DMS 273 treated with DMSO at 0.1 percent for 48 hours (cell line): ENCODE results near the gene TRIP4.
"Not testable (repeated sequence)": the region's sequence is repeated elsewhere in the genome, so short reads cannot be mapped to it uniquely, and the experiment has no call there.

Source experiments
- DNase-seq: peaks from one replicate; lab custom pipeline; 2025; lab: John Stamatoyannopoulos, UW

The TRIP4 gene

DNA sequence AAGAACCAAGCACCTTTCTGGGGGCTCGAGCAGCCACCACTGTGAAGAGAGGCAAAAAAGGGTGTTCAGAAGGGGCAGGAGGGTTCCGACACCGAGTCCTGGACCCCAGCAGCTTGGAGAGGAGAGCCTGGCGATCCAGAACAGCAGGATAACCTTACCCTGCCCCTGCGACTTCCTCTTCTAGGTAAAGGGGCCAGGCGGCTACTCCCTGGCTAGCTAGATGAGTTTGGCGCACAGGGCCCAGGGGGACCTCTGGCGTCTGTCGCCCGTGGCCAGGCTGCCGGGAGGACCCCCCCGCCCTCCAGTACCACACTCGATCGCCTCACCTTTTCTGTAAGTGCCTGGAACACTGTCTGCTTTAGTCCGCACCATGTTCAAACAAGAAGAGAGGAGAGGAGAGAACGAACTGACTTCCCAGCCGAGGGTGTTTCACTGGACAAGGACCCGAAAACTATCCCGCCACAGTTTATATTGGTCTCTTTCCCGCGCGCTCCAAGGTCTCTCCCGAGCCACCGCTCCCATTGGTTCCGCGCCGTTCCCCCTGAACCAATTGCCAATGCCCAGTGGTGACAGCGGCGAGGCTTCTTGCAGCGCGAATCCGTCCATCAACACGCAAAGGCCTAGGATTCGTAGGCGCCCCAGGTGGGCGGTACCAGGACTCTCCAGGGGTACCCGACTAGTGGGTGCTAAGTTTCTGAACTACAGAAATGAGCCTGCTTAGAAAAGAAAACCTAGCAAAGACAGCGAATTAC lies 6.5 kb upstream of the TRIP4 start, which contains the start of gene PCLAF:
Gene PCLAF, minus strand, starts transcription at position 442 of the 752 bp plus-strand sequence. Its CDS starts 70 bp downstream, at position 372.
- DNase-seq: peak; percentile 85

DNA sequence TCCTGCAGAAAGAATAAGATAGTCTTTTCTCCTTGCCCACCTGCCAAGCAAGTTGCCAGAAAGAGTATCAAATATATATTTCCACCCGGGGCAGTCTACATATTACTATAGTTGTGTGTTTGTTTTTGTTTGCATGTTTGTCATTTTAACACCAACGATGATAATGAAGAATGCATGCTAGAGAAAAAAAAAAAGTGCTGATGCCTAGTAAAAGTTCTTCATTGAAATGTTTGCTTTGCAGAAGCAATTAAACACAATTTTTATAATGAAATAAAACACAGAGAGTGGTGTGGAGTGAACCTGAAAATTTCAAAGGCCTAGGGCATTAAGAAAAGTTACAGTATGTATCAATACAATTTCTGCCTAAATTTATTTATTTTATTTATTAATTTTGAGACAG lies 3.9 kb upstream of the TRIP4 start:
- DNase-seq: no peak

DNA sequence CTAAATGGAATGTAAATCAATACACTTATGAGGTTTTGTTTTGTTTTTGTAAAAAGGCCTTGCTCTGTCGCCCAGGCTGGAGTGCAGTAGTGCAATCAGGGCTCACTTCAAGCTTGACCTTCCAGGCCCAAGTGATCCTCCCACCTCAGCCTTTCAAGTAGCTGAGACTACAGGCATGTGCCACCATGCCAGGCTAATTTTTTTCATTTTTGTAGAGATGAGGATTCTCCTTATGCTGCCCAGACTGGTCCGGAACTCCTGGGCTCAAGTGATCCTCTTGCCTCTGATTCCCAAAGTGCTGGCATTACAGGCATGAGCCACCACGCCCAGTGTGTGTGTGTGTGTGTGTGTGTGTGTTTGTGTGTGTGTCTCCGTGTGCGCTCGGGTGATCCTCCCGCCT lies 1.3 kb upstream of the TRIP4 start:
- DNase-seq: no peak

DNA sequence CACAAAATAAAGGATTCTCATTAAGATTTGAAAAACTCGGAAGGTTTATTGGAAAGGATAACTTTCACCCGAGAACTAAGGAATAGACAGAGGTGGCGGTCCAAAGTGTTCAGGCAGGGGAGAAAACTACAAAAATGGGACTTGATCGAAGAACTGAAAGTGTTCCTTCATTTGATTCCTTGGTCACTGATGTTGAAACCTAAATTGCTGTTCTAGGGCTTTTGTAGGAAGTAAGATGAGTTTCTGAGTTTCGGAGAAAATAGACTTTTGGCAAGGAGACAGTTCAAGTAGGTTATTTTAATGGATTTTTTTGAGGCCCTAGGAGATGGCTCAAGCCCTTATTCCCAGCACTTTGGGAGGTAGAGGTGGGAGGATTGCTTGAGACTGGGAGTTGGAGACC lies 1.4 kb downstream of the TRIP4 start:
- no peak for DNase-seq

DNA sequence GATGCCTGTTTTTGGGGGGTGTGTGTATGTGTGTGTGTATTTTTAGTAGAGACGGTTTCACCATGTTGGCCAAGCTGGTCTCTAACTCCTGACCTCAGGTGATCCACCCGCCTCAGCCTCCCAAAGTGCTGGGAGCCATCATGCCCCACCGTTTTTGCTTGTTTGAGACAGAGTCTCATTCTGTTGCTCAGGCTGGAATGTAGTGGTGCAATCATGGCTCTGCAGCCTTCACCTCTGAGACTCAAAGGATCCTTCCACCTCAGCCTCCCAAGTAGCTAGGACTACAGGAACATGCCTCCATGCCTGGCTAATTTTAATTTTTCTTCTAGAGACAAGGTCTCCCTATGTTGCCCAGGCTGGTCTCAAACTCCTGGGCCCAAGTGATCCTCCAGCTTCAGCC lies 4.8 kb downstream of the TRIP4 start:
- not testable (repeated sequence) for DNase-seq

DNA sequence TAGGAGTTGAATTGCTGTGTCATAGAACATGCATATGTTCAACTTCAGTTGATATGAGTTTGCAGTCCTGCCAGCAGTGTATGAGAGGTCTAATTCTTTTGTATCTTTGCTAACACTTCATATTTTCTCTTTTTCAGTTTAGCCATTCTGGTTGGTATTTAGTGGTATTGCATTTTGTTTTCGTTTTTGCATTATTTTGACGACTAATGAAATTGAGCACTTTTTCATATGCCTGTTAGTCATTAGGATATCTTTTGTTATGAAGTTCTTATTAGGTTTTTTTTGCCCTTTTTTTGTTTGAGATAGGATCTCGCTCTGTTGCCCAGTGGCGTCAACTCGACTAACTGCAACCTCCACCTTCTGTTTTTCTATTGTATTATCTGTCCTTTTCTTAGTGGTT lies 9.2 kb downstream of the TRIP4 start:
- no peak for DNase-seq

DNA sequence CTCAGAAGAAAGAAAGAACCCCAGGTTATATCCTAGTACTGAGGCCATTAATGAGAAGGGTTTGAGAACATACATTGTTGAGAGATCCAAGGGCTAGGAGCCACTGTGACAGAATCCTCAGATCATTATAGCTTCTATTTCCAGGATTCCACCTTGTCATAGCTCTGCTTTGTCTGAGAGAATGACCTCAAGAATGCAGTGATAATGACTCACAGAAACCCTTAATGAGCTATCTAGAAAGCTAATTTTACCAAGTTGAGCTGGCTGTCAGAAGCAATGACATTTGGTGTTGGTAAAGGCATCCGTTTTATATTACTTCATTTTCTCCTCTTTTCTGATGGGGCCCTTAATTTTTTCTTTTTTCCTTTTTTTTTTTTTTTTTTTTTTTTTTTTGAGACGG lies 10.9 kb downstream of the TRIP4 start:
- DNase-seq: no peak

DNA sequence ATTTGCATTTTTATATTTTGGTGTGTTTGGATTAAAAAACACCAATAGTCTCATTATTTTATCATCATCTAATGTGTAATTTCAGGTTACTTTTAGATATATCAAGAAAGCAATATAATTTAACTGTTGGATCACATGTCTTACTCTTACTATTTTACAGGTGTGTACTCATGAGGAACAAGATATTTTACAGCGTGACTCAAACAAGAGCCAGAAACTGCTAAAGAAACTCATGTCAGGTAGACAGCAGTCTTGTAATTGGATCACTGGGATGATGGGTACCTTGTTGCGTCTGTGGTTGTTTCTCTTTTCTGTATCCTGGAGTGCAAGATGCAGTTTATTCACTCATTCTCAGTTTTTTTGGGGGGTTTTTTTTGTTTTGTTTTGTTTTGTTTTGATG lies 12.9 kb downstream of the TRIP4 start:
- no peak for DNase-seq

DNA sequence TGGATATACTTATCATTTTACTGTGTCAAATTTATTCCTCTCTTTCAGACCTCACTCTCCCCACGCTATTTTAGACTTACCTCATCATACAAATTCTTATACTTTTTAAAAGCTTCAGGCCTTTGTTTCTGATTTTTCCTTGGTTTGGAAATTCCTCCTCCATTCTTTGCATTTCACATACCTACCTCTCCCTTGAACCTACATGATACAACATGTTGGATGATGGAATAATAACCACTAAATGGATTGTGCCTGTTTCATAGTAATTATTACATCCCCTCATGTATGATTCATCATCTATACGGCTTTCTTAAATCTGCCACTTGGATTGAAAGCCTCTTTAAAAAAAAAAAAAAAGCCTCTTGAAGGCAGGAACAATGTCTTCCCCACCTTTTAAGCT lies 24.6 kb downstream of the TRIP4 start:
- DNase-seq: no peak

DNA sequence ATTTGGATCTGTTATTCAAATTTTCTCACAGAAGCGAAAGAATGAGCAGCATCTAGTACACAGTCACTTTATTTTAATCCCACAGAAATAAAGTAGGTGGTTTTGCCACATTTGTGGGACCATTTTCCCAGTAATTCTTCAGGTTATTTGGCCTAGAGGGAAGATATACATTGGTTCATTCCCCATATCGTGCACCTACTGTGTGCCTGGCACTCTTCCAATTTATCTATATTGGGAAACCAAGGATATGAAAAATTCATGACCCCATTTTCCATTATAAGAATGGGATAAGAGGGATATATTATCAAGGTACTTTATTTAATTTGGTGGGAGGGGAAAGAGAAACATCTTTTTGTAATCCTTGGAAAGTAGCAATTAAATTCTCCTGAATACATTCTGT lies 35.1 kb downstream of the TRIP4 start:
- no peak for DNase-seq

DNA sequence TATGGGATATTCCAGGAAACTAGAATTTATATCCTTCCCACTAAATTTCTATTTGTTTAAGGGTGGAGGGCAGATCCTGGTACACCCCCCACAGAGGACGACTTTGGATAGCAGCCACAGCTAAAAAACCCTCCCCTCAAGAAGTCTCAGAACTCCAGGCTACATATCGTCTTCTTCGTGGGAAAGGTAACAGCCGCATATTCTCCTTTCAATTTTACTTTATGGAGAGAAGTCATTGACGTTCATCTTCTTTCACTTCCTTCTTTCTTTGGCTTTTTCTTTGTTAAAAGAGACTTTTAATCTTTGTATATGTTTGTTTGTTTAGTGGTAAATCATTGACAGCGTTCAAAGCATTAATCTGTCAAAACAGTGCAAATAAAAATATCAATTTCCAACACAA lies 36.3 kb downstream of the TRIP4 start:
- no peak for DNase-seq

DNA sequence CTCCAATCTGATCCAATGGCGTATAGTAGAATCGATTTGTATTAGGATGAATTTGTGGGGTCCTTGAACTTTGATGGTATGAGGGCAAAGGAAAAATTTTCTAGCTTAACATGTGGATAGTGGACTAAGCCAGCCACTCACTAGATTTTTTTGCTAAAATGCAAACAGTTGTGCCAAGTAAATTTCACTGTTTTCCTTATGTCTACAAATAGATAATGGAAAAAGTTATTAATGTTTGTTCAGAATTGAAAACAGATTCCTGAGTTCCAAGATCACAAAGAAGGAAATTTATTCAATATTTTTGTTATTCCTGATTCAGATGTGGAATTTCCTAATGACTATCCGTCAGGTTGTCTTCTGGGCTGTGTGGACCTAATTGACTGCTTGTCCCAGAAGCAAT lies 37.6 kb downstream of the TRIP4 start:
- DNase-seq: no peak

DNA sequence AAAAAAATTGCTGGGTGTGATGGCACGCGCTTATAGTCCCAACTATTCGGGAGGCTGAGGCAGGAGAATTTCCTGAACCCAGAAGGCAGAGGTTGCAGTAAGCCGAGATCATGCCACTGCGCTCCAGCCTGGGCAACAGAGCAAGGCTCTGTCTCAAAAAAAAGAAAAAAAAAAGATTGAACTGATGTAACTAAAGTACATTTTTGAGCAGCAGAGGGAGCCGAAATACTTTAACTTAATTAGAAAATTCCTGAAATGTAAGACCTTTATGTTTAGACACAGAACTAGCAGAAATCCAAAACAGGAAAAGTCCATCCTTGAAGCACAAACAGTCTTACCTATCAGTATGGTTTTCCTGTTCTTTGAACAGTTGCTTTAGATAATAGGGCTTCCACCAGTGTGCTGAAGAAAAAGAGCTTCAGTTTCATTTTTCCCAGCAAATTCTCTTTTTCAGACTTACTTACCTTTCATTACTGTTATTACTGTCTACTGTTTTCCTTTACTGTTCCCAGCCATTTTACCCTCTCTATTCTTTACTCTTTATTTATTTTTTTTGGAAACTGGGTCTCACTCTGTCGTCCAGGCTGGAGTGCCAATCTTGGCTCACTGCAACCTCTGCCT lies 39.3 kb downstream of the TRIP4 start:
- DNase-seq: no peak

DNA sequence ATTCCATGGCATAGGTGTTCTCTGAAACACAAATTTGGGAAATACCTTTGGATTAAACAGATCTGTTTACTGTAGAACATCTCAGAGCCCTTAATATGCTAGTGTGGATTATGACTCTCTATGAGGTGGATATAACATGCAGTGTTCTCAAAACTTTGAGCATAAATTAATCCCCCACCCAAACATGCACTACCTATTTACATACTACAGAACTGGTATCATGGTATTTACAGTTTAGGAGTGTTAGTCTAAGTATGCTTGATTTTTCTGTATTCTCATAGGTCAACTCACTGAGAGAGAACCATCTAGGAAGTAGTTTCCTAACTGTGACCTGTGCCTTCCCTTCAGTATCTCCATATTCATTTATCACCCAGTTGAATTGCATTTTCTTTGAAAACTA lies 41.8 kb downstream of the TRIP4 start:
- DNase-seq: no peak

DNA sequence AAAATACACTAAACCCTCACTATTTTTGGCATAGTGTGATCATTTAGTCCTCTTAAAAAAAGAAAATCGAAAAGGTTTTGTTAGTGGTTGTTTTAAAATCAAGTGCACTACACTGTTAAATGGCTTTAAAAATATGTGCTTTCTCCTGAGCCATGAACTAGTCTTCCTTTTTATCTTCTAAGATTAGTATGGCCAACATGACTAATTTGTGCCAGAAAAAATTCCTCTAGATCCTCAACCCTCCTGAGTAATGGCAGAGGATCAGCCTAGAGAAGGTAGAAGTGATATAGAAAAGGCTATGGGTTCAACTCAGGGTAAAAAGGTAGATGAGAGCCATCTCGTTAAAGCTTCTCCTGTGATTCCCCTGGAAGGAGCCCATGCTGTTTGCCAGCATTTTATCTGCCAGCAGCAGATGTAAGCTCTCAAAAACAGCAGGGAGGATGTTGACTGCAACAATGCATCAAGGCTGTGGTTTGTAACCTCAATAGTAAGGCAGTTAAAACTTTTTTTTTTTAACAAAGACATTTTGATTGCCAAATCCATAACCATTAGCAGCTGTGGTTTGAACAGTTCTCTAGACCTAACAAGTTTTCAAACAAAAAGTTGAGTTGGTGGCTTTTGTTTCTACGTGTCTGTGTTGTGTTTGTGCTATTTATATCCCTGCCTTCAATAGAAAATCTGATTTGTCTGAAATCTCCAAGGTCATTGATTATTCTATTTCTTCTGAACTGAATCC lies 42.5 kb downstream of the TRIP4 start:
- peak; percentile 6 for DNase-seq

DNA sequence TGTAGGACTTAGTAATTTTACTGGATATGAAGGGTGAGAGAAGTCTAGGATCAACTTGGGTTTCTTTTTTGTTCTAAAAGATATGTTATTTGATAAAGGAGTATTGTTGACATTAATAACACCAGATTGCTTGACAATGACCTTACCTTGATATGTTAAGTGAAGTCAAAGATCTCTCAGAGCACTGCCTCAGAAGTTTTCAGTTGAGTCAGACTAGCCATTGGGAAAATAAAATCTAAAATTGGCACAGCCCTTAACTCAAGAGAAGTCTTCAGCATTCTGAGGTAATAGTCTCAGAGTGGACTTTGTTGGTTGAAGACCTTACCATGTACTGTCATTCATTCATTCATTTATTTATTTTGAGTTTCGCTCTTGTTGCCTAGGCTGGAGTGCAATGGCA lies 50.3 kb downstream of the TRIP4 start:
- DNase-seq: no peak

DNA sequence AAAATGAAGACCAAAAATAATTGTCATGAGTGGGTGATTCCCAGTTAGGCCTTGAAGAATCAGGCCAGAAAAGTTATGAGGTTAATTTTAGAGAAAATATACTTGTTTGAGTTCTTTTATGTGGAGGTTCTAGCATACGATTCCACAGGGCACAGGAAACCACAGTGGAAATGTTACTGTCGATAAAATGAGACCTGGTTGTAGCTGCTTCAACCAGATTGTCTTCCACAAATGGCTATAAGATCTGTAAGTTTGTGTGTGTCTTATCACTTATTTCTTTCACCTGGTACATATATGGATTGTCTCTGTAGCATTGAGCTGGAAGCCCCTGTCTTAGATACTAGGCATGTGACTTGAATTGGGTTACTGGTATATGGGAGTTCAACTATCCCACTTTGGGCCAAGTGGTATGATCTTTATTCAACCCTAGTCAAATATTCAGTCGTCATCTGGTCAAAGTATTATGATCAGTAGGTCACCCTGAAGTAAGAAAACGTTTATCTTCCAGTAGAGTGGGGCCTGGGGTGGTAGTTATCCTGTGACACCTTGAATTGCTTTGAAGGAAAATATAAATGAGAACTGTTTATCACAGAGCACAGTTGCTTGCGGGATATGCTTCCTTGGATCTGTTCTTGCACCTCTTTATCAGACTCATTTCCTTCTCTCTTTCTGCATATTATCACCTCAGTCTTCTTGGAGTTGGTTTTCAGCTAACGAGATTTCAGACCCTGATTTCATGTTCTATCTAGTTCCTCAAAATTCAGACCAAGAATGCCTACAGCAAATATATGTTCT lies 51.2 kb downstream of the TRIP4 start:
- DNase-seq: no peak

DNA sequence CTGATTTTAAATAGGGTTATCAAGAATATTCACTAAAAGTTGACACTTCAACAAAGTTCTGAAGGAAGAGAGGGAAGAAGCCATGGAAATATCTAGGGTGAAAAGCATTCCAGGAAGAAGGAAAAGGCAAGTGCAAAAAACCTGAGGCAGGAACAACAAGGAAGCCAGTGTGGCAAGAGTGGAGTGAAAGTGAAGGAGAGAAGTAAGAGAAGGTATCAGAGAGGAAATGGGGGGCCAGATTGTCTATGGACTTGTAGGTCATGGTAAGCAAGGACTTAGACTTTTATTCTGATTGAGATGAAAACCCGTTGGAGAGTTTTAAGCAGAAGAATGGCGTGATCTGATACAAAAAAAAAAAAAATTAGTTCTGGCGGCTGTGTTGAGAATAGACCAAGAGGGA lies 54.2 kb downstream of the TRIP4 start:
- DNase-seq: no peak

DNA sequence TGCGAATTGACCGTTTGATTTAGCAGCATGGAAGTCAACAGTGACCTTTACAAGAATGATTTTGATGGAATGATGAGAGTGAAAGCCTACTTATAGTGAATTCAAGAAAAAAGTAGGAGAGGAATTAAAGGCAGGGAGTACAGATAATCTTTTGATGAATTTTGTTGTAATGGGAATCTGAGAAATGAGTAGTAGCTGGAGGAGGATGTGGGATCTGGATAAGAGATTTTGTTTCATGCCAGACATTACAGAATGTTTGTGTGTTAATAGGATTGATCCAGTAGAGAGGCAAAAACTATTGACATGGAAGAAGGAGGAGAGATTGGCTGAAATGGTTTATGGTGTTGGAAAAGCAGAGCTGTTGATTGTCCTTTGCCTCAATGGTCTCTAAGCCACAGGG lies 55.4 kb downstream of the TRIP4 start:
- DNase-seq: no peak

DNA sequence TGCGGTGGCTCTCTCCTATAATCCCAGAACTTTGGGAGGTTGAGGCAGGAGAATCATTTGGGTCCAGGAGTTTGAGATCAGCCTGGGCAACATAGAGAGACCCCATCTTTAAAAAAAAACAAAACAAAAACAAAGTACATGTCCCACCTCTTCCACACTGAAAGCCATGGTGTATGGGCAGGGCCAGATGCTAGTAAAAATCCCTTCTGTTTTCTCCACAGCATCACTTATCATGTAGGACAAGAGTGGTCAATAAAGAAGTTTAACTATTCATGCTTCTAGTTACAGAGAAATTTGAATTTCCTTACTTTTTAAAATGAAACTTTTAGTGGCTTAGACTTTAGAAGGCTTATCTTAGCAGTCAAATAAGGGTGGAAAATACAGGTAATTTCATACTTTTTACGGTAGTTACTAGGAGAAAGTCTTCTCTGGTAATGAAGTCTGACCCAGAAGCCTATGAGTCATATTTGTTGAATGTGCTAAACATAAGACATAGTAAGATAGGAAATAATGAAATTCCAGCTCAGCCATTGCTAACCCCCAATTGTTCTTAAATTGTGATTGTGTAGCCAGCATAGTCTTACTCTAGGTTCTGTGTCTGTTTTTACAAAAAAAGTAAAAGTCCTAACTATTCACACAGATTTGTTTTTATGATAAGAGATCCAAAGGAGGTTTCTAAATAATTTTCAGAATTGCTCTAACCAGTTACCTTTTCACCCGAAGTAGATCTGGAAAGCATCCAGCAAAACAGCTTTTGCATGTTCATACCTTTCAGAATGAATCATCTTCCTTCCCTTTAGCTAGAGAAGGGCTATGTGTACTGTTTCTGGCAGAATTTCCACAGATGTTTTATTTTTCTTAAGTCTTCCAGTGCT lies 56.3 kb downstream of the TRIP4 start:
- no peak for DNase-seq

DNA sequence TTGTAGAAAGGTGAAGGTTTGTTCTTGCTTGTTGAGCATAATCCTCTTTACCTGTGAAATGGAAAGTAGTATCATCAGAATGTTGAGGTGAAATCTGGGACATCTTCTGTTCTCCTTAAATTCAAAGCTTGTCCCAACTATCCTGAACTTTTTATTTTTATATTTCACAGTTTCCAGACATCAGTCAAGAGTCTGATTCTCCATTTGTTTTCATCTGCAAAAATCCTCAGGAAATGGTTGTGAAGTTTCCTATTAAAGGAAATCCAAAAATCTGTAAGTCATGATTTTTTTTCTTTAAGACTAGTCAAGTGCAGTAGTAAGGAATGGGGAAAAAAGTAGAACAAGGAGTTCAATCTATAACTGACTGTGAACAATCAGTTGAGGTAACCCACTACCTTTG lies 57.2 kb downstream of the TRIP4 start:
- no peak for DNase-seq
